ENCODE data around the gene EGLN3.

EGLN3 gene

GRCh38 chr14:33958605-33959226 is 7.8 kb upstream of the EGLN3 start:
- no peak for TF ChIP-seq CTCF (conservative IDR thresholded peaks at IDR 0.05)

GRCh38 chr14:33957993-33958392 is 7.1 kb upstream of the EGLN3 start:
- H3K27ac ChIP-seq = no peak overlapping the region
- TF ChIP-seq CTCF (conservative IDR thresholded peaks at IDR 0.05) = no peak

More at GRCh38 chr14:33958605-33959226, 7.8 kb upstream of the EGLN3 start:
- no peak overlapping the region for H3K27ac ChIP-seq

GRCh38 chr14:33957299-33957698 is 6.4 kb upstream of the EGLN3 start:
- TF ChIP-seq CTCF (conservative IDR thresholded peaks at IDR 0.05) = no peak
- H3K27ac ChIP-seq = no peak overlapping the region

GRCh38 chr14:33956640-33957039 is 5.8 kb upstream of the EGLN3 start:
- no peak for TF ChIP-seq CTCF (conservative IDR thresholded peaks at IDR 0.05)
- no peak overlapping the region for H3K27ac ChIP-seq

- H3K27ac ChIP-seq = no peak overlapping the region
- TF ChIP-seq CTCF (conservative IDR thresholded peaks at IDR 0.05) = no peak
These were observed 3.2 kb upstream of the EGLN3 start for GRCh38 chr14:33954016-33954598.

GRCh38 chr14:33952541-33952940 is 1.7 kb upstream of the EGLN3 start:
- H3K27ac ChIP-seq = no peak overlapping the region

More at GRCh38 chr14:33952541-33952940, 1.7 kb upstream of the EGLN3 start:
- no peak for TF ChIP-seq CTCF (conservative IDR thresholded peaks at IDR 0.05)

All from VCaP (cell line).